ENCODE data around the gene PPP1R18.

The PPP1R18 gene

GRCh38 chr6:30646450-30647241 lies 39.8 kb downstream of the PPP1R18 start, which contains the start of gene C6orf136:
Gene C6orf136 (plus strand): TSS chr6:30647133. CDS start chr6:30647232, 99 bp downstream.
- Histone ChIP-seq H3K4me1 (ENCODE audit: control insufficient read depth, insufficient read depth, low read length) (peaks cover 7% of the 10 kb centered on the region), H3K9me3 (ENCODE audit: control insufficient read depth, low read length) (no peaks in the 10 kb centered on the region), H3K27me3 (replicated peaks; ENCODE audit: control insufficient read depth, insufficient read depth, low read length) (no peaks in the 10 kb centered on the region), H3K36me3 (ENCODE audit: control insufficient read depth, insufficient read depth, low read length, severe bottlenecking) (peaks cover 24% of the 10 kb centered on the region), H3K9ac (ENCODE audit: low read length) (peak within 1 kb of the TSS; percentile 93), H3K4me3 (ENCODE audit: low read length) (peak within 1 kb of the TSS; percentile 90)
- peak; percentile 97 for DNase-seq (ENCODE audit: low read depth)

DNA sequence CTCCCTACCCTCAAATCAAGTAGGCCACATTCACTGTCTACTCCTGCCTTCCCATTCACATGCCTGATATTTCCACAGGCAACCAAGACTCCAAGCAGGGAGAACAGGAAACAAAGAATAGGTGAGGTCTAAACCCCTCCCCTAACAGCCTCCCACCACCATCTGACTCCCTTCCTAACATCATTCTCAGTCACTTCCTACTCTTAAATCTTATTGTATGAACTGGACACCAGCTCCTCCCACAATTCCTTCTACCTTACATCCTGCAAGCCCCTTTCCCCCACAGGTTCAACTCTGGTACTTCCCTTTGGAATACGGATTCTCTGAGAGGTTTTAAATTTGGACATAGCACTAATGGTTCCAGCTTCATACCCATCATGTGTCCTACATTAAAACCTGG lies 40.5 kb downstream of the PPP1R18 start:
- Histone ChIP-seq H3K27me3 (replicated peaks; ENCODE audit: control insufficient read depth, insufficient read depth, low read length) (no peaks in the 10 kb centered on the region), H3K36me3 (ENCODE audit: control insufficient read depth, insufficient read depth, low read length, severe bottlenecking) (peaks cover 23% of the 10 kb centered on the region), H3K4me1 (ENCODE audit: control insufficient read depth, insufficient read depth, low read length) (peaks cover 7% of the 10 kb centered on the region), H3K4me3 (ENCODE audit: low read length) (no peak overlapping the region), H3K9me3 (ENCODE audit: control insufficient read depth, low read length) (no peaks in the 10 kb centered on the region), H3K9ac (ENCODE audit: low read length) (peak overlapping the region; percentile 62)
- DNase-seq (ENCODE audit: low read depth), result no peak

- Histone ChIP-seq H3K27me3 (replicated peaks; ENCODE audit: control insufficient read depth, insufficient read depth, low read length) (no peaks in the 10 kb centered on the region), H3K9ac (ENCODE audit: low read length) (no peak overlapping the region), H3K4me3 (ENCODE audit: low read length) (no peak overlapping the region), H3K9me3 (ENCODE audit: control insufficient read depth, low read length) (no peaks in the 10 kb centered on the region), H3K36me3 (ENCODE audit: control insufficient read depth, insufficient read depth, low read length, severe bottlenecking) (peaks cover 30% of the 10 kb centered on the region), H3K4me1 (ENCODE audit: control insufficient read depth, insufficient read depth, low read length) (peaks cover 7% of the 10 kb centered on the region)
- DNase-seq (ENCODE audit: low read depth), result no peak
These were observed 41.7 kb downstream of the PPP1R18 start for GRCh38 chr6:30644769-30645168.

DNA sequence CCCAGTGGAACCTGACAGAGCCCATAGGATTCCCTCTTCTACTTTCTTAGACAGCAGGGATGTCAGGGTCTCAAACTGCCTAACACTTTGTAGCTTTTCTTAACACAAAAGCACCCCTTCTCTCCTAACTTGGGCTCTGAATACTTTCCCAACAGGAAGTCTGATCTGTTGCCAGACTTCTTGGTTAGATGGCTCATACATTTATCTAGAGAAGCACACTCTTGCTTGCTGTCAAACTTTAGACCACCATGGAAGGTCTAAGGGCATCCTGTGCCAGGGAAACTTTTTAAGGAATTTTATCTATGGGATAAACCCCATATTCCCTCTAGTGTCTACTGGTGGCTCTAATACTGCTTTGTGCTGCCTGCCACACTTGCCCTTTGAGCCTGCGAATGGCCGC lies 42.8 kb downstream of the PPP1R18 start:
- Histone ChIP-seq H3K4me3 (ENCODE audit: low read length) (no peak overlapping the region), H3K9me3 (ENCODE audit: control insufficient read depth, low read length) (no peaks in the 10 kb centered on the region), H3K27me3 (replicated peaks; ENCODE audit: control insufficient read depth, insufficient read depth, low read length) (no peaks in the 10 kb centered on the region), H3K4me1 (ENCODE audit: control insufficient read depth, insufficient read depth, low read length) (peaks cover 7% of the 10 kb centered on the region), H3K36me3 (ENCODE audit: control insufficient read depth, insufficient read depth, low read length, severe bottlenecking) (peaks cover 31% of the 10 kb centered on the region), H3K9ac (ENCODE audit: low read length) (no peak overlapping the region)
- DNase-seq (ENCODE audit: low read depth), result no peak

DNA sequence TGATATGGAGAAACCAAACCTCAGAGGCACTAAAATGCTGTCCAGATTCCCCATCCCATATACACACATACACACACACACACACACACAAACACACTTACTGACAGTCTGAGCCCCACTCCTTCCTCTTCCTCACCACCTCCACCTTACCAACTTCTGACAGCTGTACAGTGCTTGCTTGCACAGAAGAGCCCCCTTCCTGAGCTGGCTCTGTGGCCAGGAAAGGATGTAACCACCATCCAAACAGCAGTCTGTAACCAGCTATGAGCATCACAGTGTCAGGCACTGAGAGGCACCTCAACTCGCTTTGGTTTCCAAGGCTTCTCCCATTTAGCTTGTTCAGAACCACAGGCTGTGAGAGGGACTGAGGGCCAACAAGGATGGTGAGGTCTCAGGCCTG lies 45.4 kb downstream of the PPP1R18 start:
- Histone ChIP-seq H3K4me1 (ENCODE audit: control insufficient read depth, insufficient read depth, low read length) (no peaks in the 10 kb centered on the region), H3K9me3 (ENCODE audit: control insufficient read depth, low read length) (no peaks in the 10 kb centered on the region), H3K36me3 (ENCODE audit: control insufficient read depth, insufficient read depth, low read length, severe bottlenecking) (peaks cover 31% of the 10 kb centered on the region), H3K4me3 (ENCODE audit: low read length) (no peak overlapping the region), H3K9ac (ENCODE audit: low read length) (no peak overlapping the region), H3K27me3 (replicated peaks; ENCODE audit: control insufficient read depth, insufficient read depth, low read length) (no peaks in the 10 kb centered on the region)
- DNase-seq (ENCODE audit: low read depth), result no peak

GRCh38 chr6:30640481-30640880 lies 46.0 kb downstream of the PPP1R18 start:
- Histone ChIP-seq H3K9ac (ENCODE audit: low read length) (no peak overlapping the region), H3K27me3 (replicated peaks; ENCODE audit: control insufficient read depth, insufficient read depth, low read length) (no peaks in the 10 kb centered on the region), H3K9me3 (ENCODE audit: control insufficient read depth, low read length) (no peaks in the 10 kb centered on the region), H3K4me3 (ENCODE audit: low read length) (no peak overlapping the region), H3K4me1 (ENCODE audit: control insufficient read depth, insufficient read depth, low read length) (no peaks in the 10 kb centered on the region), H3K36me3 (ENCODE audit: control insufficient read depth, insufficient read depth, low read length, severe bottlenecking) (peaks cover 31% of the 10 kb centered on the region)
- DNase-seq (ENCODE audit: low read depth), result no peak

DNA sequence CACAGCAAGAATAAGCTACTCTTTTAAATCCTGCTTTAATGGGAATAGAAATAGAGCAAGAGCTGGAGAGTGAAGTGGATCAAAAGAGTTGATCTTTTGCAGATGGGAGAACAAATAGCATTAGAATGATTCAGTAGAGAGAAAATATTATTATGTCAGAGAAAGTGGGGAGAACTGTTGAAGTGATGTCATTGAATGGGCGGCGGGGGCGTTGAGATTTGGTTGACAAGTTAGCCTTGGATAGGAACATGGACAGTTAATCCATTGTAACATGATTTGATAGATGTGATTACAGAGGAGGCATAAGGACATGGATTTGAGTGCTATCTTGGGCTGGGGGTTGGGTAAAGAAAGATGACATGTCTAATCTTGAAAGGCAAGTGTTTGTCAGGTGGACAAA lies 50.6 kb downstream of the PPP1R18 start:
- Histone ChIP-seq H3K4me3 (ENCODE audit: low read length) (no peak overlapping the region), H3K9me3 (ENCODE audit: control insufficient read depth, low read length) (no peaks in the 10 kb centered on the region), H3K27me3 (replicated peaks; ENCODE audit: control insufficient read depth, insufficient read depth, low read length) (no peaks in the 10 kb centered on the region), H3K4me1 (ENCODE audit: control insufficient read depth, insufficient read depth, low read length) (no peaks in the 10 kb centered on the region), H3K9ac (ENCODE audit: low read length) (no peak overlapping the region), H3K36me3 (ENCODE audit: control insufficient read depth, insufficient read depth, low read length, severe bottlenecking) (peaks cover 16% of the 10 kb centered on the region)
- no peak for DNase-seq (ENCODE audit: low read depth)

GRCh38 chr6:30626484-30627366 lies 59.7 kb downstream of the PPP1R18 start, which contains the start of gene ATAT1:
Gene ATAT1 (plus strand): TSS chr6:30626874.
- Histone ChIP-seq H3K4me3 (ENCODE audit: low read length) (peak within 1 kb of the TSS; percentile 86), H3K36me3 (ENCODE audit: control insufficient read depth, insufficient read depth, low read length, severe bottlenecking) (peaks cover 44% of the 10 kb centered on the region), H3K9me3 (ENCODE audit: control insufficient read depth, low read length) (no peaks in the 10 kb centered on the region), H3K9ac (ENCODE audit: low read length) (peak within 1 kb of the TSS; percentile 90), H3K27me3 (replicated peaks; ENCODE audit: control insufficient read depth, insufficient read depth, low read length) (no peaks in the 10 kb centered on the region), H3K4me1 (ENCODE audit: control insufficient read depth, insufficient read depth, low read length) (peaks cover 10% of the 10 kb centered on the region)
- peak; percentile 93 for DNase-seq (ENCODE audit: low read depth)

Measured in adipocyte (in vitro differentiated cells).